Forelimb muscle (tissue), 1 donor: ENCODE data around the gene KCND1. TPM values are rescaled to one million over a fixed set of nuclear protein-coding genes. Genes with fewer than 3 reads are reported as not detected.
A peak's percentile ranks its signal among the peaks of the same experiment; 100 is the strongest.

ENCODE experiments used
- DNase-seq: peaks from one replicate; pipeline ENCODE4 v3.0.0-alpha.2; 2013; ENCODE audit warnings: low read depth
- polyA plus RNA-seq: library from polyadenylated mRNA; unstranded; fragments of 120-200 nt; gene quantifications from one replicate; pipeline ENCODE4 v1.2.1, GENCODE V29; 2013; ENCODE audit not compliant: insufficient read length

The KCND1 gene
- polyA plus RNA-seq, 1 donor = 1.2 TPM

- no peak for DNase-seq
These were observed 2.9 kb upstream of the KCND1 start for GRCh38 chrX:48974574-48974973.

- DNase-seq = no peak
These were observed 2.4 kb upstream of the KCND1 start for GRCh38 chrX:48974033-48974432.

- DNase-seq = no peak
These were observed 848 bp upstream of the KCND1 start for GRCh38 chrX:48972220-48973164.

- DNase-seq = no peak
These were observed 2.2 kb downstream of the KCND1 start for GRCh38 chrX:48969471-48969870.

GRCh38 chrX:48968377-48968776, 3.3 kb downstream of the KCND1 start:
- DNase-seq = no peak

GRCh38 chrX:48966796-48967579, 4.7 kb downstream of the KCND1 start:
- DNase-seq = no peak

DNA sequence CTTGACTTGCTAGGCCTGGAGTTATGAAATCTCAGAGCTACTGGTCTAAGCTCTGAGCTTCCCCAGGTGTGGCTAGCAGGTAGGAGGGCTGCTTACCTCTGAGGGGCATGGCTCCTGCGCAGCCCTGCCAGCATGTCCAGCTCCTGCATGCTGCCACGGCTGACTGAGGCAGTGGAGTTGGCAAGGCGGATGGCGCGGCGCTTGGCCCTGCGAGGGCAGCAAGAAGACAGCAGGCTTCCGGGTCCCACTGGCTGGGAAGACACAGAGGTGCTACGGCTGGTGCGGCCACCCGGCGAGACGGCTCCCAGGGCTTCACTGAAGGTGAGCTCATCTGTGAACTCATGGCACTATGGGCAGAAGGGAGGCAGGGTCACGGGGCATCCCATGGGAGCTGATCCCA, 5.7 kb downstream of the KCND1 start:
- no peak for DNase-seq

- DNase-seq = no peak
These were observed 10.0 kb downstream of the KCND1 start for GRCh38 chrX:48961585-48962091.

- no peak for DNase-seq
These were observed 11.4 kb downstream of the KCND1 start for GRCh38 chrX:48960291-48960690.

DNA sequence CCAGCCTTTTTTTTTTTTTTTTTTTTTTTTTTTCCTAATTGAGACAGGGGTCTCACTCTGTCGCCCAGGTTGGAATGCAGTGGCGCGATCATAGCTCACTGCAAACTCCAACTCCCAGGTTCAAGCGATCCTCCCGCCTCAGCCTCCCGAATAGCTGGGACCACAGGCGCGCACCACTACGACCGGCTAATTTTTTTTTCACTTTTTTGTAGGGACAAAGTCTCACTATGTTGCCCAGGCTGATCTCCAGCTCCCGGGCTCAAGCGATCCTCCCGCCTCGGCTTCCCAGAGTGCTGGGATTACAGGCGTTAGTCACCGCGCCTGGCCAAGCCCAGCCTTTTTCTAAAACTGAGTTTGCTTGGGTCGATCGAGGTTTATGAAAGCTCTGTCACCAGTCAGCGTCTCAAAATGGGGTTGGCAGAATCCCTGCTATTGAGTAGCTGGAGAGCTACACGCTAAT, 13.0 kb downstream of the KCND1 start:
- DNase-seq = no peak

GRCh38 chrX:48957827-48958634, 13.6 kb downstream of the KCND1 start:
- DNase-seq = peak; percentile 95

DNA sequence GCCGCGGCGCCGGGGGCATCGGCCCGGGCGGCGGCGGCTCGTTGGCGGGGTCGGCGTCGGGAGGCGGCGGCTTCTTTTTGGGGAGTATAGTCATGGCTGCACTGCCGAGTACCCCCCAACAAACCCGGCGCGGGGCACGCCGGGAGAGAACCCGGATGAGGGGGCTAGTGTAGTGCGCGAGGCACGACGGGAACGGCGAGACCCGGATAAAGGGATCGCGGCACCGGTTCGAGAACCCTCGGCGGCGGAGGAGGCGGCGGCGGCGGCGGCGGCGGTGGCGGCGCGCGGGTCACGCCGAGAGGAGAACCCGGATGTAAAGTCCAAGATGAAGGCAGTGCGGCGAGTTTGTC, 14.2 kb downstream of the KCND1 start, which contains the start of gene OTUD5:
Gene OTUD5 (minus strand): TSS at position 131 of the 350 bp plus-strand sequence. CDS start 37 bp downstream, at position 94.
- DNase-seq = no peak

DNA sequence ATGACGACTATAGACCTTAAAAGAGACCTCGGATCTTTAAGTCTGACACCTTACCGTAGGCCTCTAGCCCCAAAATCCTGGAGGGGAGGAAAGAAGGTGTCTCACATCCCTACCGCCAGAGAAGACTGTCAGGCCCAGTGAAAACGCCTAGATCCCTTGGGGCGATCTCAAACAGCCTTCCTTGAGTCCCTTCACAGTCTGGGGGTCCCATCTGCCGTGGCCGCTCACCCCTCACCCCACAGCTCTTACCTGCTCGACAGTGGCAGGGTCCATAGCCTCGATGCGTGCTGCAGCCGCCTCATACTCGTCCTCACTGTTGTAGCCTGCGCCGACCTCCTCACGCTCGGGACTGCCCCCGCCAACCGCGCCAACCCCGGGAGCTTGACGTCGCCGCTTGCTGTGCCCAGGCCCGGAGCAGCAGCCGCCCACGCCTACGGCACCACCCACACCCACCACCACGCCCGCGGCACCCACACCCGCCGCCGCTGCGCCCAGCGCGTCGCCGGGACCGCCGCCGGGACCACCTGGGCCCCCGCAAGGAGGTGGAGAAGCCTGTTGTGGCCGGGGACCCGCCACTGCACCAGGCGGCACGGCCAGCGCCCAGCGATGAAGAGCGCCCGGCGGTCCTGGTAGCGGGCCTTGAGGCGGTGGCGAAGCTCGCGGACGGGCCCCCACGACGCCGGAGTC, 14.8 kb downstream of the KCND1 start:
- no peak for DNase-seq

GRCh38 chrX:48948589-48948988, 23.1 kb downstream of the KCND1 start:
- DNase-seq = no peak

- no peak for DNase-seq
These were observed 25.9 kb downstream of the KCND1 start for GRCh38 chrX:48945517-48946348.

DNA sequence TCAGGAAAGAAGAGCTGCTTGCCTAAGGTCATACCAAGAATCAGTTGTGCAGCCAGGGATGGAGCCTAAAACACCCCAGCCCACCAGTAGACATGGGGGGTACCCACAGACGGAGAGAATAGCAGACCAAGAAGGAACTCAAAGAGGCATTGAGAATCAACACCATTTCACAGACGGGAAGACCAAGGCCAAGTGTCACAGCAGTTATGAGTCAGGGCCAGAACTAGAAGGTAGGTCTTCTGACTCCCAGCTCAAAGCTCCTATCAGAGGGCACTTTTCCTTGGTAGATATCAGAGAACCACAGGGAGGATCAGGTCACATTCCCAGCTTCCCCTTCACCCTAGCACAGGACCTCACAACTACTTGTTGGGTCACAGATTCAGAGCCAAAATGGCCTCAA, 28.7 kb downstream of the KCND1 start:
- no peak for DNase-seq

DNA sequence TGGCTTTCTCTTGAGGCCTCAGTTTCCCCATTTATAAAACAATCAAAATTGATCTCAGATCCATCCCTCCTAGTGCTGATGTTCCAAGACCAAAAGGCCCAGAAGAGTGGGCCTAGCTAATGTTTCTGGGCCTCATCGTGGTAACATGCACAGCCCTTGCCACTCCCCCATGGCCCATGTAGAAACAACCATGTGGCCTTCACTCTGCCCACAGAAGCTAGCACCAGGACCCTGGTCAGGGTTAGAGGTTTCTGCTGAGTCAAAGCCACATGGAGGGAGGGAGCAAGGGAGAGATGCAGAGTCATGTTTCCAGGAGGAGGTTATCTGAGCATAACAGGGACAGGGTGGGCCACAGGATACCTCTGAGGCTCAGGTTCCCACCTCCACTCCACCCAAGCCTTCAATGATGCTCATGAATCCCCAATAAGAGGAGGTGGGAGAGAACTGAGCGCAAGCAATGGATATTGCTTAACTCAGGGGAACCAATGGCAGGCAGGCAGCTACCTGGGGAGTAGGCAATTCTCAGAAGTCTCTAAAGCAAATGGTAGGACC, 31.2 kb downstream of the KCND1 start:
- no peak for DNase-seq

GRCh38 chrX:48939524-48940228, 32.0 kb downstream of the KCND1 start:
- no peak for DNase-seq
